ENCODE data around the gene NLRP12.

- TF ChIP-seq CTCF (conservative IDR thresholded peaks at IDR 0.05; ENCODE audit: low read depth in 2 of 2) (no peak), JUNB (IDR thresholded peaks at IDR 0.05; ENCODE audit: unreplicated experiment) (no peak), CREB1 (CRISPR knock-in tag; IDR thresholded peaks at IDR 0.05; ENCODE audit: low read depth) (no peak), ZNF462 (CRISPR knock-in tag; IDR thresholded peaks at IDR 0.05) (no peak), POLR2AphosphoS5 (IDR thresholded peaks at IDR 0.05; ENCODE audit: low read depth) (0 out of 2 replicates have a peak, but pooled peaks have one; percentile 37), EZH2 (IDR thresholded peaks at IDR 0.05; ENCODE audit: low read depth, unreplicated experiment) (no peak), EZH2phosphoT487 (IDR thresholded peaks at IDR 0.05; ENCODE audit: unreplicated experiment) (no peak), ETS1 (IDR thresholded peaks at IDR 0.05) (no peak), REST (IDR thresholded peaks at IDR 0.05; ENCODE audit: unreplicated experiment) (no peak), STAT1 (IDR thresholded peaks at IDR 0.05; ENCODE audit: unreplicated experiment) (no peak), NANOG (IDR thresholded peaks at IDR 0.05; ENCODE audit: borderline replicate concordance) (no peak), ZNF331 (CRISPR knock-in tag; IDR thresholded peaks at IDR 0.05; ENCODE audit: low read depth) (no peak), ZNF114 (CRISPR knock-in tag; IDR thresholded peaks at IDR 0.05) (no peak)
These were observed 38.8 kb downstream of the NLRP12 start for GRCh38 chr19:53785196-53785889.

All from GM23338 (cell line).